RWPE1 (cell line): Measurements from ENCODE around the gene LHX5.
A peak's percentile ranks its signal among the peaks of the same experiment; 100 is the strongest.

Experiments
- CTCF ChIA-PET: fragments of 350-600 bp; sonication (Branson Sonifier 250); formaldehyde crosslinking; extraction: SDS; loops from one replicate; lab custom pipeline; 2021; lab: Yijun Ruan, JAX
- POLR2A ChIA-PET: fragments of 400-600 bp; formaldehyde crosslinking; extraction: SDS; loops from one replicate; lab custom pipeline; 2020; ENCODE audit warnings: antibody characterized with exemption; ENCODE audit not compliant: low non-redundant PET; lab: Yijun Ruan, JAX
- DNase-seq: peaks from one replicate; pipeline ENCODE4 v3.0.0; 2012; ENCODE audit warnings: low spot score
- H3K27ac ChIP-seq: fragments of 450-650 bp; 2 replicates; pipeline ENCODE4 v1.5.1; 2017
- TF ChIP-seq, protein P1 (sequence below): fragments of 450-650 bp; conservative IDR thresholded peaks from 2 replicates; pipeline ENCODE4 v1.5.1; 2017; ENCODE audit warnings: low read depth, mild to moderate bottlenecking

LHX5 gene

DNA sequence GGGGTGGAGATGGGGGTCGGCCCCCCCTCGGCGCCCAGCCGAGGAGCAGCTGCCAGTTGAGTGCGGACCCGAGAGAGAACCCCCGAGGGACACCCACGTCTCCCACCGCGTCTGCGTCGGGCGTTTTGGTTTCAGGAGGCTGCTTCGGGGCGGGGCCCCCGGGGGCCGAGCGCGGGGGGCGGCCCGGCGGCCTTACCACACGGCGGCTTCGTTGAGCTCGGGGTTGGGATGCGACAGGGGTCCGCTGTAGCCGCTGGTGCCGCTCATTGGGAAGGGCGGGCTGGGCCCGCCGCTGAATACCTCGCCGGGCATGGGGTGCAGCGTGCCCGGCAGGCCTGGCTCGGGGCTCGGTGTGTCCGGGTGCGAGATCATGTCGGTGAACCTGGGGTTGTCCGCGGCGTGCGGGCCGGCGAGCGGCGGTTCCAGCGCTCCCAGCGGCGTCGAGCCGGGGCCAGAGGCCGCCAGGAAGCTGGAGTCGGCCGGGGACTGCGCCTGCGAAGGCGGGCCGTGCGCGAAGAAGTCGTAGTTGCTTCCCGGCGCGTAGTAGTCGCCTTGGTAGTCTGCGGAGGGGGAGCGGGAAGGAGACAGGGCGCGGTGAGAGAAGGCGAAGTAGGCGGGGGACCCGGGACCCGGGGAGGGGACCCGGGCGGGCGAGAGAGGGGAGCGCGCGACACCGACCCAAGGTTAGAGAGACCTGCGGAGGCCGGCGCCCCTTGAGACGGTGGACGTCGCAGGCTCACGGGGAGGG, 8.5 kb downstream of the LHX5 start:
- CTCF ChIA-PET: interaction anchor here (0.6 to 0.8 kb wide), 2 partner anchors 218 to 260 kb away, joined by 4 read pairs; no protein-coding TSS in a partner anchor
- no peak overlapping the region for H3K27ac ChIP-seq
- TF ChIP-seq, protein P1, sequence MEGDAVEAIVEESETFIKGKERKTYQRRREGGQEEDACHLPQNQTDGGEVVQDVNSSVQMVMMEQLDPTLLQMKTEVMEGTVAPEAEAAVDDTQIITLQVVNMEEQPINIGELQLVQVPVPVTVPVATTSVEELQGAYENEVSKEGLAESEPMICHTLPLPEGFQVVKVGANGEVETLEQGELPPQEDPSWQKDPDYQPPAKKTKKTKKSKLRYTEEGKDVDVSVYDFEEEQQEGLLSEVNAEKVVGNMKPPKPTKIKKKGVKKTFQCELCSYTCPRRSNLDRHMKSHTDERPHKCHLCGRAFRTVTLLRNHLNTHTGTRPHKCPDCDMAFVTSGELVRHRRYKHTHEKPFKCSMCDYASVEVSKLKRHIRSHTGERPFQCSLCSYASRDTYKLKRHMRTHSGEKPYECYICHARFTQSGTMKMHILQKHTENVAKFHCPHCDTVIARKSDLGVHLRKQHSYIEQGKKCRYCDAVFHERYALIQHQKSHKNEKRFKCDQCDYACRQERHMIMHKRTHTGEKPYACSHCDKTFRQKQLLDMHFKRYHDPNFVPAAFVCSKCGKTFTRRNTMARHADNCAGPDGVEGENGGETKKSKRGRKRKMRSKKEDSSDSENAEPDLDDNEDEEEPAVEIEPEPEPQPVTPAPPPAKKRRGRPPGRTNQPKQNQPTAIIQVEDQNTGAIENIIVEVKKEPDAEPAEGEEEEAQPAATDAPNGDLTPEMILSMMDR: no peak
- DNase-seq: no peak
- POLR2A ChIA-PET: no interaction called here

DNA sequence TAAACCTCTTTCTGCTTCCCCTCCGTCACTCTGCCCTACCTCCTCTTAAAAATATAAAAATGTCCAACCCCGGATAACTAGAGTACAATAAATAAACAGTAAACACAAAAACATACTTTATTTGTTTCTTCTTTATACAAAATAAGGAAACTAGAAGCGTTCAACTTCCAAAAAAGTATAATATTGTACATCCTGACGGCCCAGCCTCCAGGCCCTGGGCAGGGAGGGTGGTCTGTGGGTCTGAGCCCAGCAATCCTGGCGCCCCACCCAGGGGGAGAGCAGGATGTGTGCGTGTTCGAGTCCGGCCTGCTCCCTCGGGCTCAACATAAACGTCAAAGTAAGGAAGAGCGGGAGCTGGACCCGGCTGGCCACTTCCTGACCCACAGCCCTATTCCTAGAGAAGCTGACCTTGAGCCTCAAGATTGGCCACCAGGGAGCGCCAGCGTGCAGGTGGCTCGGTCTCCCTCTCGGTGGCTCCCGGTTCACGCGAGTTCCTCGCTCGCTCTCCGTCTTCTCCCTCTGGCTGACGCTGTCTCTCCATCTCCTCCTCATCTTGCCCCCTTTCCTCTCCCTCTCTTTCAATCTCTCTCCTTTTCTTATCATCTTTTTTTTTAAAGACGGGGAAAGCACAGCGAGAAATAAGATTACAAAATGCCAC, 9.4 kb downstream of the LHX5 start:
- TF ChIP-seq, protein P1: peak; percentile 73
- ChIA-PET CTCF (interaction anchor here (0.6 to 1.6 kb wide), 21 partner anchors 8 to 956 kb away, joined by 3 to 7 read pairs (median 4); partner anchors contain the start of gene SDSL), POLR2A (no interaction called here)
- DNase-seq: peak; percentile 63
- no peak overlapping the region for H3K27ac ChIP-seq

DNA sequence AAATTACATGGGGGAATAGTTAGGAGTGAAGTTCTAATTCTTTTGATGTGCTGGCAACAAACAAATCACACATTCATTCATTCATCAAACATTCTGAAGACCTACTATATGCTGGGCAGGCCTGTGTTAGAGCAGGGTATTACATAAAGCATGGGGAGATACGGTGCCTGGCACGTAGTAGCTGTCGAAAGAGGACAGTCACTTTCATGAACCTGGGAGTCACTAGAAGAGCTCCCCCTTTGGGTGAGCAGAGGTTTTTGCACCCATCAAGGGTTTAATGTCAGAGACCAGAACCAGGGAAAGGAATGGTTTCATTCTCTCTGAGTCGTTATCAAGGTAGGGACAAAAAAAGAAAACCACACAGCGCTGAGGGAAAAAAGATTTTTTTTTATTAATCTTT, 10.0 kb downstream of the LHX5 start:
- POLR2A ChIA-PET: no interaction called here
- DNase-seq: peak; percentile 30
- TF ChIP-seq, protein P1: no peak
- no peak overlapping the region for H3K27ac ChIP-seq
- CTCF ChIA-PET: interaction anchor here (0.6 to 1.6 kb wide), 20 partner anchors 8 to 956 kb away, joined by 3 to 7 read pairs (median 3); partner anchors contain the start of gene SDSL

DNA sequence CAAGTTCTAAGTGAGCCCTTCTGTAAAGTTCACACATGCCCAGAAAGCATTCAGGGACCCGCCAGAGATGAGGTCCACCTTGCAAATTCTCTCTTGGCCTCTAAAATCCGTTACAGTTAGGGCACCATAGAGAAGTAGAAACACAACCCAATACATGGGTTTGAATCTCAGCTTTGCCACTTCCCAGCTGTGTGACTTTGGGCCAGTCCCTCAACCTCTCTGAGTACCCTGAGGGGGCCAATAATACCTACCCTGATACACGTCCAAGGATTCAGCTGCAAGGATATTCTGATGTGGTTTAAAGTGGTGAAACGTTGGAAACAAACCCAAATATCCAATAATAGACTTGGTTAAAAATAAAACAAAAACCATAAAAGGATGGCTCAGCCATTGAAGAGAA, 11.7 kb downstream of the LHX5 start:
- POLR2A ChIA-PET: no interaction called here

DNA sequence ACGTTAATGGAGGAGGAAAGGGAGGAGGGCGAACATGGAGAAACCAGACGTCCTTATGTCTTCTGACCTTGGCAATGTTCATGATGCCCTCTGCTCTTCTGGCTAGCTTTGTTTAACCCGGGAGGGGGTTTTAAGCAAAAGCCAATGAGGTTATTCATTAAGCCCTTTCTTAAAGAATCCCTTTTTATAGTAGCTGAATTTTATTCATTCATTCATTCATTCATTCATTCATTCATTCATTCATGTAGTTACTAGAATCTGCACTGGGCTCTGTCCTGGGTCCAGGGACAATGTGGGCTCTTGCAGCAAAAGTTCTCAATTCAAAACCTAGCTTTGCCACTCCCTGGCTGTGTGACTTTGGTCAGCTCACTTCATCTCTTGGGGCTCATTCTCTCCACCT, 14.0 kb downstream of the LHX5 start:
- POLR2A ChIA-PET: no interaction called here
- CTCF ChIA-PET: no interaction called here
- H3K27ac ChIP-seq: no peak overlapping the region

More for the DNA sequence above, 11.7 kb downstream of the LHX5 start:
- CTCF ChIA-PET: interaction anchor here (0.6 to 0.9 kb wide), 2 partner anchors 10 to 47 kb away, joined by 3 to 5 read pairs; no protein-coding TSS in a partner anchor
- TF ChIP-seq, protein P1: no peak
- no peak overlapping the region for H3K27ac ChIP-seq
- DNase-seq: no peak

DNA sequence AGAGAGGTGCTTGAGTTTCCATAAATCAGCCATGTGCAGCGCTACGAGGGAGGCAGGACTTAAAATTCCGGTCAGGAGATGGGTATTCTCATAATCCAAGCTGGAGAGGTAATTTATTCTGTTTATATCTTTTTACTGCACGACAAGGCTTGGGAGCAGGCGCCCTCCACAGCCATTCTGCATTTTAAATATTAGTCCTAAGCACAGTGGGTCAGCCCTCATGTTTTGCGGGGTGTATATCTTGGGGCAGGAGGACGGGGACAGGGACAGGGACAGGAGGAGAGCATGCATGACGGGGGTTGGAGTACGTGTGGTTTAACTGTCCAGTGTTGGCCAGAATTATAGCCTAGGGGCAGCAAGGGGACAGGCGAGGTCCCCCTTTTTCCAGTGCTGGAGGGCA, 14.5 kb downstream of the LHX5 start:
- DNase-seq: no peak
- CTCF ChIA-PET: no interaction called here
- TF ChIP-seq, protein P1: no peak
- H3K27ac ChIP-seq: no peak overlapping the region
- POLR2A ChIA-PET: no interaction called here

More for the DNA sequence above, 14.0 kb downstream of the LHX5 start:
- DNase-seq: no peak
- TF ChIP-seq, protein P1: no peak
